ENCODE results near the gene SARS1.
"Not testable (repeated sequence)": the region's sequence is repeated elsewhere in the genome, so short reads cannot be mapped to it uniquely, and the experiment has no call there.

SARS1 gene, protein sequence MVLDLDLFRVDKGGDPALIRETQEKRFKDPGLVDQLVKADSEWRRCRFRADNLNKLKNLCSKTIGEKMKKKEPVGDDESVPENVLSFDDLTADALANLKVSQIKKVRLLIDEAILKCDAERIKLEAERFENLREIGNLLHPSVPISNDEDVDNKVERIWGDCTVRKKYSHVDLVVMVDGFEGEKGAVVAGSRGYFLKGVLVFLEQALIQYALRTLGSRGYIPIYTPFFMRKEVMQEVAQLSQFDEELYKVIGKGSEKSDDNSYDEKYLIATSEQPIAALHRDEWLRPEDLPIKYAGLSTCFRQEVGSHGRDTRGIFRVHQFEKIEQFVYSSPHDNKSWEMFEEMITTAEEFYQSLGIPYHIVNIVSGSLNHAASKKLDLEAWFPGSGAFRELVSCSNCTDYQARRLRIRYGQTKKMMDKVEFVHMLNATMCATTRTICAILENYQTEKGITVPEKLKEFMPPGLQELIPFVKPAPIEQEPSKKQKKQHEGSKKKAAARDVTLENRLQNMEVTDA

DNA sequence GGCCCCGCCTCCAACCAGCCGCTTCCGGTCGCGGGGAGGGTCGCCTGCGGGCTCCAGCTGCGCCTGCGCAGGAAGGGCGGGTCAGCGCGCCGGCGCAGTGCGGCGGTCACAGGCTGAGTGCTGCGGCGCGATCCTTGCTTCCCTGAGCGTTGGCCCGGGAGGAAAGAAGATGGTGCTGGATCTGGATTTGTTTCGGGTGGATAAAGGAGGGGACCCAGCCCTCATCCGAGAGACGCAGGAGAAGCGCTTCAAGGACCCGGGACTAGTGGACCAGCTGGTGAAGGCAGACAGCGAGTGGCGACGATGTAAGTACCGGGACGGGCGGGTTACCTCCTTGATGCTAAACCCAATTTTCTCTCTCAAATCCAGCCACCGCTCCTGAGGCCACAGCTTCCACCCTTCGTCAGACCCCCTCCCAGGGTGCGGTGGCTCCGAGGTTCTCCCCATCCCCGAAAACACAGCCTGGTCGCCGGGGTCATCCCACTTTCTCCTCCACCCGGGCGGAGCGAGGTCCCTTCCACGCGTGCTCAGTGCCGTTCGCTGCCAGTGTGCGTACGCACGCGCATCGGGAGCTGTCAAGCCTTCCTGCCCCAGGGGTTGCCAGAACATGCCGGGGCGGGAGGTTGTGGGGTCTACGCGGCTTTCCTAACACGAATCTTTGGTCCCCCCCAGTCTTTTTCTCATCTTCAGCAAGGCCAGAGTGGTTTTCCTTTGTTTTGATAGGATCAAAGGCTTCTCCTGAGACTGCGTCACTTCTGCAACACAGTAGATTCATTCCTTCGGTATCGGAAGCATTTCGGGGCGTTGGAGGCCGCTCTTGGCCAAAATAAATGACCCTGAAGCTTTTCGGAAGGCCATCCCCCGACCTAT is at the start of gene SARS1:
Gene SARS1 (plus strand): TSS at position 95 of the 870 bp plus-strand sequence. CDS start 75 bp downstream, at position 170.
- peak; percentile 77 for DNase-seq

DNA sequence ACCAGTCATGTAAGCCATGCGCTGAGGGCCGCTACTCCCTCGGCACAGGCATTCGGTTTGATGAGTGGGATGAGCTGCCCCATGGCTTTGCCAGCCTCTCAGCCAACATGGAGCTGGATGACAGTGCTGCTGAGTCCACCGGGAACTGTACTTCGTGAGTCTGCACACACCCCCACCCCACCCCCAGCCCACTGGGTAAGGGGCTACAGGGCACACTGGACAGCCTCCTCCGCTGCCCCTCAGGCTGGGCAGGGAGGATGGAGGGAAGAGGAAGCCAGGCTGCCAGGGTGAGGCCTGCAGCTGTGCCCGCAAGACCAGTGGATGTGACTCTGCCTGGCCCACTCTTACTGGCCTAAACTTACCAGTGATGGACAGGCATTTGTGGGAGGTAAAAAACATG is 49.2 kb upstream of the SARS1 start:
- no peak for DNase-seq

DNA sequence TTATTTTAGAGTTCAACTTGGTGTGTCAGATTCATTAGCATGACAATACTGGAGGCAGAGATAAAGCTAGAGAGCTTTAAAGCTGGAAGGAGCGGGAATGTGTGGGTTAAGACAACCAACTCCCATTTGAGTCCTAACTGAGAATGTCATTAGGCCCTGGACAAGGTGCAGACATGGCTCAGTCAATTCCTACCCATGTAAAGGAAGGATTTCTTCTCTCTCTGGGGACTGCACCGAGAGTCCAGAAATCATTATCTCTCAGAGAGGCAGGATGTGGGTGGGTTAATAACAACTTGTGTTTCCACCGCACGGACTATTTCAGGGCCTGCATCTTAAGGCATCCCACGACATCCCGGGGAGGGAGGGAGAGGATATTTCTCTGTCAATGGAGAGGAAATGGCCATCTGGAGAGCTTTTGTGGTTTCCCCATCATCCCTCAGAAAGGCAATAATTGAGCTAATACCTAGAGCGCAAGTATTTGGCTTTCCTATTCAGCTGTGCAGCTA is 46.7 kb upstream of the SARS1 start:
- no peak for DNase-seq

DNA sequence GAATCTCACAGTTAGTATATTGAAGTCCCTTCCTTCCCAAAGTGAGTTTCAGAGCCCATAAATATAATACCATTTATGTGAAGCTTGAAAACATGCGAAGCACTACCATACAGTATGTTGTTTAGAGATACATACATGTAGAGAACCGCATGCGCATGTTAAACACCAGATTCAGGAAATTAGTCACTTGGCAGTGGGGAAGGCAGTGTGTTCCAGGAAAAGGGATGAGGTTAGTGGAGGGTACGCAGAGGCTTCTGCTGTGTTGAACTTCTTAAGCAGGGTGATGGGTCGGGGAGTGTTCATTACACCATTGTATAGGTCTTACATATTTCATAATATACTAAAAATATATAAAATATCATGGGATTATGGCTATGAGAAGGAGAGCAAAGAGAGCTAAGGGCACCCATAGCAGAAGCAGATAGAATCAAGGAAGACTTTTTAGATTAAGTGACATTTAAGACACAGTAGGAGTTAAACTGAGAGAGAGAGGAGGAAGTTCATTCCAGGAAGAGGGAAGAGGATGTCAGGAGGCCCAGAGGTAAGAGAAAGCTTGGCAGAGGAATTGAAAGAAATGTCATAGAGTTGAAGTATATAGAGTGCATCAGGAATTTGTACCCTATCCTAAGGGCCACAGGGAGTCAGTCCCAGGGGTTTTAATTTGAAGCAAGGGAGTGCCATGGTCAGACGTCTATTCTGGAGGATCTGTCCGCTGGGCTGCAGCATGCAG is 43.5 kb upstream of the SARS1 start:
- DNase-seq, result no peak

DNA sequence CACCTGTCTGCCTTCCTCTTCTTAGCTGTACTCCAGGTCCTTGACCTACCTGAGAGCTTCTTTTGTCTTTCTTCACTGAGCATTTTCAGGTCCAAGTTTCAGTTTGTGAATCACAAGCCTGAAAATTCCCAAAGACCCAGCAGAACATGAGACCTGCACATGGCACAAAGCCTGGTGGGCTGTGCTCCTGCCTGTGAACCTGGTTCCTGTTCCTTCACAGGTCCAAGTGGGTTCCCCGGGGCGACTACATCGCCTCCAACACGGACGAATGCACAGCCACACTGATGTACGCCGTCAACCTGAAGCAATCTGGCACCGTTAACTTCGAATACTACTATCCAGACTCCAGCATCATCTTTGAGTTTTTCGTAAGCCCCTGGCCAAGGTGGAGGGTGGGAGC is 42.1 kb upstream of the SARS1 start:
- no peak for DNase-seq

DNA sequence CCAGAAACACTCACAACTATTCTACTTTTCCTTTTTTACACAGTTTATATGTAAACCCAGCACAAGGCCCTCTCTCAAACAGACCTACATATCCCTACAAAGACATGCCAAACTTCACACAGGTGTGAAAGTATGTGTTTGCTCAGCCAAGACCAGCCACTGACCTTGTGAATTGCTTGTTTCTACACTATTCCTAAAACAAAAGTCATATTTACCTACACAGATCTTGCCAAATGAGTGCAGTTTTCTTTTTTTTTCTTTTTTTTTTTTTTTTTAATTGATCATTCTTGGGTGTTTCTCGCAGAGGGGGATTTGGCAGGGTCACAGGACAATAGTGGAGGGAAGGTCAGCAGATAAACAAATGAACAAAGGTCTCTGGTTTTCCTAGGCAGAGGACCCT is 37.4 kb upstream of the SARS1 start:
- DNase-seq, result not testable (repeated sequence)

DNA sequence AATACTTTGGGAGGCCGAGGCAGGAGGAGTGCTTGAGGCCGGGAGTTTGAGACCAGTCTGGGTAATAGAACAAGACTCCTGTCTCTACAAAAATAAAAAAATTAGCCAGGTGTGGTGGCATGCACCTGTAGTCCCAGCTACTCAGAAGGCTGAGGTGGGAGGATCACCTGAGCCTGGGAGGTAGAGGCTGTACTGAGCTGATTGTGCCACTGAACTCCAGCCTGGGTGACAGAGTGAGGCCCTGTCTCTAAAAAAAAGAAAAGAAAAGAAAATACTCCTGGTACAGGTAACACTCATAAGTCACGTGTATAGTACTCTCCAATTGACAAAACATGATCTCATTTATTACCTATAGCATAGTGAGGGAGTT is 33.0 kb upstream of the SARS1 start:
- not testable (repeated sequence) for DNase-seq

DNA sequence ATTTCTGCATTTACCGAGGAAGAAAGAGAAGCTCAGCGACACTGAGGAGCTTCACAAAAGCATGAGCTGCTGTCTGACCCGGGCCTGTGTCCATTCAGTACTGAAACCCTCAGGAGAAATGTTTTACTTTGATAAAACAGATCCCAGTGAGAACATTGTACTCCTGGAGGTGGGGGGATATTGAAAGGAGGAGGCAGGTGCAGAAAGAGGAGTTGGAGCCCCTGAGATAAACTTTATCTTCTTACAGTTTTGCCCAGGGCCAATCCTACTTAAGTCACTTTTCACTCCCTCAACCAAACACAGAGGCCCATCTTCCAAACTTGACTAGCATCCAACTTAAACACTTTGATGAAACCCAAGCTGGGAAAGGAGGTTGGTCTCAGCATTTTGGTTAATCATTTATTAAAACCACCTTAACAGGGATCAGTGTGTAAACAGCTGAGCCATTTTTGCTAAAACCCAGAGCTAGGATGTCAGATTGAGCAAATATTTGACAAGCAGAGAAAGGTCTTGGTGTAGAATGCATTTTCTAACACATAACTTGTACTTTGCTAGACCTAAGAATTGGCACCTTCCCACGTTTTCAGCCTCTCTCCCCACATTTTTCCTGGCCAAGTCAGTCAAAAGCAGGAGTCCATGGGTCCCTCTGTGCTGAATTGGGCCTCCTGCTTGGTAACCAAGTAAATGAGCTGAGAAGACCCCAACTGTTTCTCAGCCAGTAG is 32.5 kb upstream of the SARS1 start:
- no peak for DNase-seq

DNA sequence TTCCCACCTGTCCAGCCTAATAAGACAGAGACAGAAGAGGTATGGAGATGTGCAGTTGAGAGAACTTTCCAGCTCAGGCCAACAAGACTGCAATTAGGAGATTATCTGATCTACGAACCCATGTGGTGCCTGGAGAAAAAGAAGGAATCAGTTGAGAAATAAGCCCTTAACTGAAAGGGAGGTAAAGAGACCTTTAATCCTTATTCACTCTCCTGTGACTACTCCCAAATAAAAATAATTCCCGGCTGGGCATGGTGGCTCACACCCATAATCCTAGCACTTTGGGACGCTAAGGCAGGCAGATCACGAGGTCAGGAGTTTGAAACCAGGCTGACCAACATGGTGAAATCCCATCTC is 31.9 kb upstream of the SARS1 start:
- no peak for DNase-seq

DNA sequence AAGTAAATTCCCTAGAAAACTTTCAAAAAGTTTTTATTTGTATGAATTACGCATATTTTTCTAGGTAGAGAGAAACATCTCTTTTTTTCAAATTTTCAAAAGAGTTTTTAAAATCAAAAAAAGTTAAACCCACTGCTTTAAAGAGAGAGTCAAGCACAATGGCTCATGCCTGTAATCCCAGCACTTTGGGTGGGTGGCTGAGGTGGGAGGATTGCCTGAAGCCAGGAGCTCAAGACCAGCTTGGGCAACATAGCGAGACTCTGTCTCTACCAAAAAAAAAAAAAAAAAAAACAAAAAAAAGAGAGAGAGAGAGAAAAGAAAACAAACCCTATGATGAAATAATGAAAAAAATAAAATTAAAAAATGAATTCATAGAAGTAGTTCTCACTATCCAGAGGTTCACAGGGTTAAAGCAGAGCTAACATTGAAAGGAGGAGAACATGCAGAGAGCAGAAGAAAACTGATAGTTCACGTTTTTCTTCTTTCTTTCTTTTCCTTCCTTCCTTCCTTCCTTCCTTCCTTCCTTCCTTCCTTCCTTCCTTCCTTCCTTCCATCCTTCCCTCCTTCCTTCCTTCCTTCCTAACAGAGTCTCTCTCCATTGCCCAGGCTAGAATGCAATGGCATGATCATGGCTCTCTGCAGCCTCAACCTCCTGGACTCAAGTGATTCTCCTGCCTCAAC is 30.5 kb upstream of the SARS1 start:
- no peak for DNase-seq

DNA sequence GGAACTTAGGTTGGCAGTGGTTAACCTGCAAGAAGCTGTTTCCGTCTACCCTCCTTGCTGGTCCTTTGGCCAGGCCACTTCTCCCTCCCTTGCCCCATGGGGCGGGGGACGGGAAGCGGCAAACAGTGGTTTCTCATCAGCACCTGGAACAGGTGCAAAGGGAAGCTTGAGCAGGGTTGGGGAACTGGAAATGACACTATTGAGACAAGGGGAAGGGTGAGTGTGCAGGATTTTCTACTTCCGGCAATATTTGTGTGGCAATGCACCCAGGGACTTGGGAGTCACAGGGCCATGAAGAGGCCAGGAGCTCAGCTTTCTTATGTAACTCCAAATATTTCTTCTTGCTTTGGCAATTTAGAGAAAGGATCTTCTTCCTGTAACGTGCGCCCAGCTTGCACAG is 29.0 kb upstream of the SARS1 start:
- no peak for DNase-seq

DNA sequence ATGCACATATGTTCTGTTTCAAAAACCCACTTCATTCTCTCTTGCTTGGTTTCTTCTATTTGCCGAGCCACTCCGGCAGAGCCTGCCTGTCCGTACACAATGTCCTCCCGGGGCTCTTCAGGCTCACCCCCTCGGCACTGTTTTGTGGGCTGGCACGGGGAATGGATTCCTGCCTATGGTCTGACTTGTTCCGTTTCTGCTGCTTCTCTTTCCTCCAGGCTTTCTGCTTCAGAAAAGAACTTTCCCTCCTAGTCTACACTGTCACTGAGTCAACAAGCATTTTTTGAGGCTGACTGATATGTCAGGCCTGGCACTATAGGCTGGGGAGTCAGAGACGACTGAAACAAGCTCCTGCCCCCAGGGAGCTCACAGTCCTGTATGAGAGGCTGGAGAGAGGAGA is 28.4 kb upstream of the SARS1 start:
- no peak for DNase-seq

DNA sequence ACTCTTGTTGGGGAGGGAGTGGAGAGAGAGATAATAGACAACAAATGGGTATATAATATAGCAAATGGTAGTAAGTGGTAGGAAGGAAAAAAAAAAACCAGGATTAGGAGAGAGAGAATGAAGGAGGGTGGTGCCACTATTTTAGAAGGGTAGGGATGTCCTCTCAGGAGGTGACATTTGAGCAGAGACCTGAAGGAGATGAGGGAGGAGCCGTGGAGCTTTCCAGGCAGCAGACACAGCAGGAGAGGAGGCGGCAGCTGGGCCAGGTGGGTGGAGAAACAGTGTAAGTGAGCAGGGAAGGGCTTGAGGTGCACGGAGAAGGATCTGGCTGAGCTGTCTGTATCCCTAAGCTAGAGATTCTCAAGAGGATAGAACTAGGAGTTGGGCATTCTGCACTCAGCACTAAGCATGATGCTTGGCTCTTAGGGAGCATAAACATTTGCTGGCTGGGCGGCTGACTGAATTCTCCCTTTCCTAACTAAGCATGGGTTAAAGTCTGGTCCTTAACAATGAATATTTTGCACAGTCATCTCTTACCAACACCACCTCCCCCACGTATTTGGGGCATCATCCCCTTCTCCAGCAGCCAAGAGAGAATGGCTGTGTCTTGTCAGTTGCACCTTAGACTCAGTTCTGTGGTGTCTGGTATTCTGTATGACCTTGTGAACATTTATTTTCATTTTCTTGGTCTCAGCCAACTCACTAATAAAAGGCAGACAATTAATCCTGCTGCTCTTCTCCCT is 27.6 kb upstream of the SARS1 start:
- DNase-seq, result no peak

DNA sequence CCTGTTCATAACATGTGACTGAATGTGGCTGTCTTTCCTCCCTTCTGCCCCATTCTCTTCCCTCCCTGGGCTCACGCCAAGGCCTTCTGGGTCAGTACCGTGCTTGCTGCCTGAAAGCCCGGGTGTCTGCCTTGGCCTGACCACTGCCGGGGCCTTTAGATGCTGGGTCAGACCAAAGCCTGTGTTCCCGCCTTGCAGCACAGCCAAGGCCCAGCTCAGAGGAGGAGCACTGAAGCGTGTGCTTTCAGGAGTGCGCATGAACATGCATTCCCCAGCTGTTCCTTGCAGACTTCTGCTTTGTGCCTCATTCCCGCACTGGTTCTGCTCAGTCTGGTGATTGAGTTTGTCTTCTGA is 27.0 kb upstream of the SARS1 start:
- DNase-seq, result no peak

DNA sequence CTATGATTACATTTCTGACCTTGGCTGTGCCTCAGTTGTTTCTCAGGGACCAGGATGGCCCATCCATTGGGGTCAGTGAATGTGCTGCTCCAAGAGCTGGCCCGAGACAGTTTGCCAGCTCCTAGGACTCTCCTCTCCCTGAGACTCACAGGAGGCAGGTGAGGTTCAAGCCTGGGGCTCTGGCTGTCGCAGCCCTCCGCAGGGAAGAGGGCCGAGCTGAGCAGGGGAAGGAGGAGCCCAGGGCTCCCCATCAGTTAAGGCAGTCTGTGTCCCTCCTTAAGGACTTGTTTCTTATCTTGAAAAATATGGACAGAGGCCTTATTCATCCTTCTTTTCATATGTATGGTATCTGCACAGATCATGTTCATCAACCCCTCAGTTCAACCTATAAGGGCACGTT is 26.6 kb upstream of the SARS1 start:
- no peak for DNase-seq

DNA sequence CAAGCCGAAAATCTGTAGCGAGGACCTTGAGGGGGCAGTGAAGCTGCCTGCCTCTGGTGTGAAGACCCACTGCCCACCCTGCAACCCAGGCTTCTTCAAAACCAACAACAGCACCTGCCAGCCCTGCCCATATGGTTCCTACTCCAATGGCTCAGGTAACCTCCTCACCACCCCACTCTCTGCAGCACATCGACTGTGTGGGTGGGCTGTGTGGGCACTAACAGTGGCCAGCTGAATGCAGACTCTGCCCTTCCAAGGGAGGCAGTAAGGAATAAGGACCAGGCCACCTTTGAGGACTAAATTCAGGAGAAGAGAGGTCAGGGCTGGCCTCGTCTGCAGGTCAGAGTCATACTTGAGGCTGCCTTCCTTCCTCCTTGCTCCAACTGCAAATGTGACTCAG is 25.5 kb upstream of the SARS1 start:
- no peak for DNase-seq

DNA sequence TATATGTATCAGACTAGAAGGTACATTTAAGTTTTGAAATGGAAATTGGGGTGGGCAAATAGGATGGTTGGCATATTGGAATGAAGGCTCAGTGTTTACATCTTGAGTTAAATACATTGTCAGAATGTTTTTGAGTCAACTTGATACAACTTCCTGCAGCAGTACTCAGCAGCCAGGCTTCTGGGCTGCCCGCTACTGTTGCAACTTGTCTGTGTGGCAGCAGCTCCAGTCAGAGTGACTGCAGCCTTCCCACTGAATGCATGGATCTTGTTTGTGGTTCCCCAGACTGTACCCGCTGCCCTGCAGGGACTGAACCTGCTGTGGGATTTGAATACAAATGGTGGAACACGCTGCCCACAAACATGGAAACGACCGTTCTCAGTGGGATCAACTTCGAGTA is 24.9 kb upstream of the SARS1 start:
- no peak for DNase-seq

DNA sequence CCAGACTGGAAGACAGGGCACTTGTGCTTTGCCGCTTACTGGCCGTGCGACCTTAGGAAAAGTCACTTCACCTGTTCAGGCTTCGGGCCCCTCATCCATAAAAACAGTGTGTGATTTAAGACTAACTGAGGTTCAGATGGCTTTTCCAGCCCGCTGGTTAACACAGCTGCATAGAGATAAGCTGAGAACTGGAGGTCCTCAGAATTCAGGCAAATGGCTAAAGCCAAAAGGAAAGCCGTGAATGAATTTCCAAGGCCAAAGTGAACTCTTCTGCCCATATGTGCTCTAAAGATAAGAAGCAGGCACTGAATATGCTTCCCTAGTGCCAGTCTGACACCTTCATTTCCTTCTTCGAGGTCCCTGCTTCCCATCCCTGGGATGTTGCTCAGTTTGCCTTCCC is 23.5 kb upstream of the SARS1 start:
- no peak for DNase-seq

DNA sequence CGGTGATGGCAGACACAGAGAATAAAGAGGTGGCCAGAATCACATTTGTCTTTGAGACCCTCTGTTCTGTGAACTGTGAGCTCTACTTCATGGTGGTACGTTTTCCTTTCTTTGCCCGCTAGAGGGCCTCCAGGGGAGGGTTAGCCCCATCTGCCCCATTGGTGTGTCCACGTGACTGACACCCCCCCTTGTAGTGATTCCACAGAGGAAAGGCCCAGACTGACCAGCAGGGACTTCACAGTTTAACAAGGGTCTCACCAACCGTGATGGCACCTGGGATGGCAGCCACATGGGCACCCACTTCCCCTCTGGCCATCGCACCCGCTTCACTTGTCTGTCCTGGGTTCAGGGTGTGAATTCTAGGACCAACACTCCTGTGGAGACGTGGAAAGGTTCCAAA is 22.3 kb upstream of the SARS1 start:
- DNase-seq, result no peak

DNA sequence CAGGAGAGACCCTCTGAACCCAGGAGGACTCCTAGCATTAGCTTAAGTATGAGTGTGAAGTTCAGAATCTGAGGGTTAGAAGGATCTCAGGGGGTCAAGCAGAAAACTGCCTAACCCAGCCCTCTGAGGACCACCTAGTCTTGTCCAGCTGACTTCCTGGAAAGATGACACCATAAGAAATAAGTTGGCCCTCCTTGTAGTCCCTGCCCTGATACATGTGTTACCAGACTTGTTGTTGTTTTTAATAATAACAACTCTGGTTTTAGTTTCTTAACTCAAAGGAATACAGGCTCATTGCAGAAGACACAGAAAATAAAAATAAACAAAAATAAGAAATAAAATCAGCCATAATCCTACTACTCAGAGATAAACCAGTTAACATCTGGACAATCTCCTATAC is 21.8 kb upstream of the SARS1 start:
- DNase-seq, result no peak

DNA sequence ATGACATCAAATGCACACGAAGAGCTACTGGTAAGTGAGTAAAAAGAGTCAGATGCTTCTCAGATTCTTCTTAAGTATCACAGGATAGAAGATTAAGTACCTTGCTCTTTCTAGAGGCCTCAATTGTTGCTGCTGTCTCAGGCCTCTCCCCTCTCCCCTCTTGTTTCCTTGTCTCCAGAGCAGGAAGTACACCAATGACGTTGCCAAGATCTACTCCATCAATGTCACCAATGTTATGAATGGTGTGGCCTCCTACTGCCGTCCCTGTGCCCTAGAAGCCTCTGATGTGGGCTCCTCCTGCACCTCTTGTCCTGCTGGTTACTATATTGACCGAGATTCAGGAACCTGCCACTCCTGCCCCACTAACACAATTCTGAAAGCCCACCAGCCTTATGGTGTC is 21.3 kb upstream of the SARS1 start:
- DNase-seq, result no peak

Measured in KG1 (cell line).